ENCODE results near the gene PTOV1. TPM values are rescaled to one million over a fixed set of nuclear protein-coding genes. Genes with fewer than 3 reads are reported as not detected.

PTOV1 gene
- total RNA-seq, 1 donor from 2014 or later = 143 TPM

DNA sequence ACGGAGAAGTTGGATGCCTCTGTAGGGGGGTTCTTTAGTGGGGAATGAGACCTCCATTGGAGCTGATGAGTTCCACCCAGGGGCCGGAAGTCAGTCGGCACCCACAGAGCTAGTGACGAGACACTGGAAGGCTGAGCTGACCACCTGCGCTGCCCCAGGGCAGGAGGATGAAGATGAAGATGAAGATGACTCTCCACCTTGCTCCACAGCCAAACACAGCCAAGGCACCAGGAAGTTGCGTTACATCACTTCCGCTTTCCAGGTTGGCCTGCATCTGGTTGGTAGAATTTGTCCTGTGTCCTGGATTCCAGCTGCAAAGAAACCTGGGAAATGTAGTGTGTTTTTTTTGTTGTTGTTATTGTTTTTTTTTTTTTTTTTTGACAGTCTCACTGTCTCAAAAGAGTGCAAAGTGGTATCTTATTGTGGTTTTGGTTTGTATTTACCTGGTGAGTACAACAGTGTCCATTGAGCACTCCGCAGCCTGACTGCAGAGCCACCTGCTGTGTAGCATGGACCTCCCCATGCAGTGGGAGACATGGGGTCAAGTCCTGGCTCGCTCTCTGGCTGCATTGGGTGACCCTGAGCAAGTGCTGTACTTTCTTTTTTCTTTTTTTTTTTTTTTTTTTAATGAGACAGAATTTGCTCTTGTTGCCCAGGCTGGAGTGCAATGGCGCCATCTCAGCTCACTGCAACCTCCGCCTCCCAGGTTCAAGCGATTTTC lies 28.4 kb downstream of the PTOV1 start:
- DNase-seq (ENCODE audit: low spot score) = peak; percentile 59
- no peak for ATAC-seq
- intact Hi-C loops (cut with DNase I) = no loop called here

DNA sequence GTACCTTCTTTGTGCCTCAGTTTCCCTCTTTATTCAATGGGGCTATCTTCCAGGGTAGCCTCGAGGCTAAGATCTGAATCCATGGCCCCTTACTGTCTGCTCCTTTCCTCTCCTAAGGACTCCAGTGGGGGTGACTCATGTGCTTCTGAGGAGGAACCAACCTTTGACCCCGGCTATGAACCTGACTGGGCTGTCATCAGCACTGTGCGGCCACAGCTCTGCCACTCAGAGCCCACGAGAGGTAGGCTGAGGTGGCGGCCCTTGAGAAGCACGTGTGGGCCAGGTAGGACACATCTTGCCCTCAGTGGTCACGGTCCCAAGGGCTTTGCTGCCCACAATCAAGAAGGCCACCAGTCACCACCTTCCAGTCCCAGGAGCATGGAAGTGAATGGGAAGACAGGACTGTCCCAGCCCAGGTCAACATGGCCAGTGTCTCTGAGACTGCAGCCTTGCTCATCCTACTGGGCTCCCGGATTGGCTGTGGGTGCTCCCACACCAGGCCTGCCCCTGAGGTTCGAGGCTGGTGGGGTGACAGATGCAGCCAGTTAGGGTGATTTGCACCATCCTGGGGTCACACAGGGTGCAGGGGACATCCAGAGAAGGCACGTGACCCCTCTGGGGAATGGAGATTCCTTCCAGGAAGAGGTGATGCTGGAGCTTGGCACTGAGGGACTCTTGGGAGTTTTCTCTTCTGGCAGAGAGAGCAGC lies 29.4 kb downstream of the PTOV1 start:
- intact Hi-C loops (cut with DNase I) = no loop called here
- DNase-seq (ENCODE audit: low spot score) (peak; percentile 56), ATAC-seq (no peak)

DNA sequence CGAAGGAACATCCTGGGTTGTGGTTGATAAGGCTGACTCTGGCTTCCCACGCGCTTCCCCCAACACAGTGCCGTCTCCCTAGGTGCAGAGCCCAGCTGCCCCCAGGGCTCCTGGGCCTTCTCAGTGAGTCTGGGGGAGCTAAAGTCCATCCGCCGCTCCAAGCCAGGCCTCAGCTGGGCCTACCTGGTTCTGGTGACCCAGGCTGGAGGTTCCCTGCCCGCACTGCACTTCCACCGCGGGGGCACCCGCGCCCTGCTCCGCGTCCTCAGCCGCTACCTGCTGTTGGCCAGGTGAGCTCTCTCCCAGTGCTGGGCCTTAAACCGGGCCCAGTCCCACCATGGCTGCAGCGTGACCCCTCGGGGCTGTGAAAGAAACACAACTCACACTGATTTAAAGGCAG lies 30.2 kb downstream of the PTOV1 start:
- intact Hi-C loops (cut with DNase I) = no loop called here
- DNase-seq (ENCODE audit: low spot score) = peak; percentile 58
- no peak for ATAC-seq

DNA sequence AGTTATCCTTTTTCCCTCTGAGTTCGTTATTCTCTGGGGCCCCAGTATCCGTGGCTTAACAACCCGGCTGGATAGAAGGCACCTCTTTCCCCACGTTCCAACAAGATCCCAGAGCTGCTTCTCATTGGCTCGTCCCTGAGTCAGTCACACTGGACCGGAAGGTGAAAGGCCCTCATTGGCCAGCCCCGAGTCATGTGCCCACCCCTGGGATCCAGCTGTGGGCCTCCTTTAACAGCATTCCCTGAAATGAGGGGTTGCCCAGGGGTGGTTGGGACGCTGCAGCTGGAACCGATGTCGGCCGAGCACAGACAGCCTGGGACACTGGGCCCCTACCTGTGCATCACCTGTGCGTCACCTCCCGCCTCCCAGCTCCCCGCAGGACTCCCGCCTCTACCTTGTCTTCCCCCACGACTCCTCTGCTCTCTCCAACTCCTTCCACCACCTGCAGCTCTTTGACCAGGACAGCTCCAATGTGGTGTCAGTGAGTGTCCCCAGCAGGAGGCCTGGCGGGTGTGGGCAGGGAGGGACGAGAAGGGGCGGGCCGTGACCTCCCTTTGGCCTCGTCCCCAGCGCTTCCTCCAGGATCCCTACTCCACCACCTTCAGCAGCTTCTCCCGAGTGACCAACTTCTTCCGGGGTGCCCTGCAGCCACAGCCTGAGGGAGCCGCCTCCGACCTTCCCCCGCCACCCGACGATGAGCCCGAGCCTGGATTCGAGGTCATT lies 30.9 kb downstream of the PTOV1 start:
- intact Hi-C loops (cut with DNase I) = no loop called here
- peak; percentile 60 for DNase-seq (ENCODE audit: low spot score)
- ATAC-seq = no peak

DNA sequence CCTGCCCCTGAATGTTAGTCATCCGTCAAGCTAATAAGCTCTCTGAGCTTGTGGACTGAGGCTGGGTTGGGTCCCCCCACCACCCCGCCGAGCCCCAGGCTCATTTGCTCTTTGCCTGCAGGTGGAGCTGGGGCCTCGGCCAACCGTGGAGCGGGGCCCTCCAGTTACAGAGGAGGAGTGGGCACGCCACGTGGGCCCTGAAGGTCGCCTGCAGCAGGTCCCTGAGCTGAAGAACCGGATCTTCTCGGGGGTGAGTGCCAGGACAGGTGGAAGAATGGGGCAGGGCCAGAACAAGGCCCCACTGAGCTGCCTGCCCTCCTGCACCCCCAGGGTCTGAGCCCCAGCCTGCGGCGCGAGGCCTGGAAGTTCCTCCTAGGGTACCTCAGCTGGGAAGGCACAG lies 31.7 kb downstream of the PTOV1 start:
- intact Hi-C loops (cut with DNase I) = no loop called here
- DNase-seq (ENCODE audit: low spot score) (peak; percentile 55), ATAC-seq (no peak)

DNA sequence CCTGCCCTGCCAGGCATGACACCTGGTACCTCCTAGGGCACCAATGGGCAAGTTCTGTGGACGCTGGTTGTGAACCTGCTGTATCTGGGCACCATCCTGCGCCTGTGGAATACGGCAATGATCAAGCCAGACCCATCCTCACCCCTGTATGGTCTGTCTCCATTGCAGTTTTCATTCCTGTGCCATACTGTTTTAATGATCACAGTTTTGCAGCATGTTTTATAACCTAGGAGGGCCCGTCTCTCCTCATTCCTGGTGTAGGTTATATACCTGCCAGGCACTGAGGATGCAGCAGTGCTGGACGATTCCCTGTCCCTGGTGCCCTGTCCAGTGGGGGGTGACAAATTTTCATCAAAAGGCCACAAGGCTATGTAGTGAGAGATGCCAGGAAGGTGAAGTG lies 32.1 kb downstream of the PTOV1 start:
- DNase-seq (ENCODE audit: low spot score) (no peak), ATAC-seq (no peak)
- intact Hi-C loops (cut with DNase I) = no loop called here

DNA sequence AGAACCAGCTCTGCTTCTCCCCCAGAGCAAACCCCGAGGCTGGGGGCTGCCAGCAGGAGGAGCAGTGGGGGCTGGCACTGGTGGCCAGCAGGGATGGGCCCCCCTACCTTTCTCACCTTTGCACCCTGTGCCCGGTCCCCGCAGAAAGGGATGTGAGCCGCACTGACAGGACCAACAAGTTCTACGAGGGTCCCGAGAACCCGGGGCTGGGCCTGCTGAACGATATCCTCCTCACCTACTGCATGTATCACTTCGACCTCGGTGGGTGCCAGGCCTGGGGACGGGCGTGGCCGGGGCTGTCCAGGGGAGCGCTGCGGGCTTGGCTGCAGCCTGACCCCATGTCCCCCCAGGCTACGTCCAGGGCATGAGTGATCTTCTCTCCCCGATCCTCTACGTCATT lies 33.1 kb downstream of the PTOV1 start:
- DNase-seq (ENCODE audit: low spot score) (peak; percentile 63), ATAC-seq (no peak)
- intact Hi-C loops (cut with DNase I) = no loop called here

DNA sequence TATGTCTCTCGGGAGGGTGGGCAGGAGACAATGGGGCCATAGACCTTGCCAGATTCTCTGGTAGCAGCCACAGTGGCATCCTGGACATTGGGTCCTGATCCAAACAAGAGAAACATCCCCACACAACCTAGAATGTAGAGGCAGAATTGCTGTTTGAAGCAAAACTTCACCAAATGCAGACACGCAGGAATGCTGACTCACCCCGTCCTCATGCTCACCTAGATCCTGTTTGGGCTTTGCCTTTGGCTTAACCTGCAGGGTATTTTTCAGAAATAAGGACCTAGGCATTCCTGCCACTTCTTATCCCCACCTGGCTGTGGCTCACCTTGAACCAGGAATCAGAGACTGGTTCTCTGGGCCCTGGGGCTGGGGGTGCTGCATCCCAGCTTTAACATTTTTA lies 33.8 kb downstream of the PTOV1 start:
- ATAC-seq = no peak
- intact Hi-C loops (cut with DNase I) = no loop called here

DNA sequence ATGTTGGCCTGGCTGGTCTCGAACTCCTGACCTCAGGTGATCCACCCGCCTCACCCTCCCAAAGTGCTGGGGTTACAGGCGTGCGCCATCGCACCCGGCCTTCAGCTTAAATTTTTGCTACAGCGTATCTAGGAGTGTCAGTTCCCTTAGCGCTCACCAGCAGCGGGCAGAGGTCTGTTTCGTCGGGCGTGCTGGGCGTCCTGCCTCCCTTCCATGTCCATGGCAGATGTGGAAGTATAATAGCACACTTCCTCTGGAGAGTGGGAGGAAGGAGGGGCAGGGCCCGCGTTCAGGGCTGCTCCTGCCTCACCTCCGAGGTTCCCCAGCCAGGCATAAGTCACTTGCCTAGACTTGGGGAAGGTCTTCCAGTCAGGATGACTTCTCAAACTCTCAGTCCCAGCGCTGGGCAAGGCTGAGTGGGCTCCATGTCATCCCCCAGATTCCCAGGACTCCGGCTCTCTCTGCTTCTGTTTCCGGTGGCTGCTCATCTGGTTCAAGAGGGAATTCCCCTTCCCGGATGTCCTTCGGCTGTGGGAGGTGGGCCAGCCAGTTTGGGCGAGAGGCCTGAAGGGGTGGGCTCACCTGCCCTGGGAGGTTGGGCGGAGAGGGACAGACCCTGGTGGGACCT lies 36.2 kb downstream of the PTOV1 start:
- ATAC-seq (no peak), DNase-seq (ENCODE audit: low spot score) (peak; percentile 64)

More for the DNA sequence above, 33.8 kb downstream of the PTOV1 start:
- DNase-seq (ENCODE audit: low spot score) = no peak

DNA sequence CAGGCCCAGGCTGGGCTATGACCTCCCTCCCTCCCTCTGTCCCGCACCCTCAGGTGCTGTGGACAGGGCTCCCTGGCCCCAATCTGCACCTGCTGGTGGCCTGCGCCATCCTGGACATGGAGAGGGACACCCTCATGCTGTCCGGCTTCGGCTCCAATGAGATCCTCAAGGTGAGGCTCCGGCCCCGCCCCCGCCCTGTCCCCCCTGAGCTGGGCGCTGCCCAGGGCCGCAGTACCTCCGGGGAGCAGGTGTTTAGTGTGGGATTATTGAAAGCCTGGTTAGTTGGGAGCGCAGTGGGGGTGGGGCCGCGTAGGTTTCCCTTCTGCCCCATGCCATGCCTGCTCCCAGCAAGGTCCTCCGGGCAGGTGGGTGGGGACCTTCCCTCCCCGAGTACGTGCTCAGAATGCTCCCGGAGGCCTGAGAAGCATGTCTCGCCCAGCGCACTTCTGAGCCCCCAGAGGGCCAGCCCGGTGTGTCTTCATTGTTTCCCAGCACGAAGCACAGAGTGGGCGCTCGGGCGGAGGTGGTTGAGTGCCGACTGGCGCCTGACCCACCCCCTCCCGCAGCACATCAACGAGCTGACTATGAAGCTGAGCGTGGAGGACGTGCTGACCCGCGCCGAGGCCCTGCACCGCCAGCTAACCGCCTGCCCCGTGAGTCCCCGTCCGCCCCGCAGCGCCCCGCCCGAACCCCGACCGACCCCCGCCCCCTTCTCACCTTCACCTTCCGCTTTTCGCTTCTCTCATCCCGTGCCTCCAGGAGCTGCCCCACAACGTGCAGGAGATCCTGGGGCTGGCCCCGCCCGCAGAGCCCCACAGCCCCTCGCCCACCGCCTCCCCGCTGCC lies 36.9 kb downstream of the PTOV1 start:
- DNase-seq (ENCODE audit: low spot score) (peak; percentile 57), ATAC-seq (no peak)
- intact Hi-C loops (cut with DNase I) = no loop called here

More for the DNA sequence above, 36.2 kb downstream of the PTOV1 start:
- intact Hi-C loops (cut with DNase I) = no loop called here

DNA sequence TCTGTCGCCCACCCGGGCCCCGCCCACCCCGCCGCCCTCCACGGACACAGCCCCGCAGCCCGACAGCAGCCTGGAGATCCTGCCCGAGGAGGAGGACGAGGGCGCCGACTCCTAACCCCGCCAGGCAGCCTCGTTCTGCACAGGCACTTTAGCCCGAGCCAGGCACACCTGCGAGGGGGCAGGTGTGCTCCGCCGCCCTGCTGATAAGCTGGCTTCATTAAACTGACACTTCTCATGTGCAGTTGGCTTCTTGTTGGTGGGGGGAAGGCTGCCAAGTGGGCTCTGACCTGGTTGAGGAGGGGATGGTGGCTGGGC lies 37.5 kb downstream of the PTOV1 start:
- no peak for ATAC-seq
- intact Hi-C loops (cut with DNase I) = no loop called here
- DNase-seq (ENCODE audit: low spot score) = peak; percentile 55

DNA sequence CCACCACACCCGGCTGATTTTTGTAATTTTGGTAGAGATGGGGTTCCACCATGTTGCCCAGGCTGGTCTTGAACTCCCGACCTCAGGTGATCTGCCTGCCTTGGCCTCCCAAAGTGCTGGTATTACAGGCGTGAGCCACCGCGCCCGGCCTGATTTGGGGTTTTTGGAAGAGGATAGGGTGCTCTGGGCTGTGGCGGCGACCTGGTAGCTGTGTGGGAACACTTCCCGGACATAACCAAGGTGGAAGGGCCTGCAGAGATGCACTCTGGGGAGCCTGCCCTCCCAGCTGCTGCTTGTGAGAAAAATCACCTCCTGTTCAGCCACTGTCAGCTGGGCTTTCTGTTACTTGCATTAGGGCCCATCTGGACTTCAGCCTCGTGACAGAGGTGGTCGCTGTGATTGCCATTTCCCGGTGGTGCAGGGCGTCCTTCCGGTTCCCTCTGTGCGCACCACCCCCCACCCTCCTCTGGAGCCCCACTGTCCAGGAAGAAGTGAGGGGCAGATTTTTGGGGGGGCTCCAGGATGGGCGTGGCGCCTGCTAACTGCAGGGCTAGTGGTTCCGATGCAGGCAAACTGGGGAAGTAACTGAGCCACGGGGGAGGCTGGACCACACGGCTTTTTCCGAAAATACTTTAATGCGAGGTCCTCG lies 38.2 kb downstream of the PTOV1 start:
- intact Hi-C loops (cut with DNase I) = no loop called here
- peak; percentile 67 for DNase-seq (ENCODE audit: low spot score)
- no peak for ATAC-seq

DNA sequence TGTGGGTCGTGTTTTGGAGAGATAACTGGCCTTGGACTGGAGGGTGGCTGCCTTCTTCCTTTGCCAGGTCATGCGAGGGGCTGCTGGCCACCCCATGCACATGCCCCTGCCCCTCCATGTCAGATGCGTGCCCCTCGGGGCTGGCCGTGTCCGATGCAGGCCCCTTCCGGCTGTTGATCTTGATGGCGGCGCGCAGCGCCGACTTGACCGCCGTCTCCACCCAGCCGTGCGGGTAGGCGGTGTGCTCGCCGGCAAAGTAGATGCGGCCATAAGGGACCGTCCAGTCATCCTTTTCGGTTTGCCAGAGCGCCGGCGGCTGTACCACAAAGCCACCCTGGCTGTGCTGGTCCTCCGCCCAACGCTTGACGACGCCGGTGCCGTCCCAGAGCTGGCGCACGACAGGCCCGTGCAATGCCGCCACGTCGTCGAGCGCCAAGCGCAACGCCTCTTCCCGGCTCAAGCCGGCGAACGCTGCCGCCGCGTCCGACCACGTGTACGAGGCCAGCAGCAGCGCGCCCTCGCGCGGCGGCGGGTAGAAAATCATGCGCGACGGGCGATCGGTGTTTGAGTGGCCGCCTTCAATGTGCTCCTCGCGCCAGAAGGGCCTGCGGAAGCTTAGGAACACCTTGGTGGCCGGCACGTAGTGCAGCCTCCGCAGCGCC lies 38.9 kb downstream of the PTOV1 start:
- intact Hi-C loops (cut with DNase I) = no loop called here
- ATAC-seq (peak; percentile 57), DNase-seq (ENCODE audit: low spot score) (peak; percentile 85)

DNA sequence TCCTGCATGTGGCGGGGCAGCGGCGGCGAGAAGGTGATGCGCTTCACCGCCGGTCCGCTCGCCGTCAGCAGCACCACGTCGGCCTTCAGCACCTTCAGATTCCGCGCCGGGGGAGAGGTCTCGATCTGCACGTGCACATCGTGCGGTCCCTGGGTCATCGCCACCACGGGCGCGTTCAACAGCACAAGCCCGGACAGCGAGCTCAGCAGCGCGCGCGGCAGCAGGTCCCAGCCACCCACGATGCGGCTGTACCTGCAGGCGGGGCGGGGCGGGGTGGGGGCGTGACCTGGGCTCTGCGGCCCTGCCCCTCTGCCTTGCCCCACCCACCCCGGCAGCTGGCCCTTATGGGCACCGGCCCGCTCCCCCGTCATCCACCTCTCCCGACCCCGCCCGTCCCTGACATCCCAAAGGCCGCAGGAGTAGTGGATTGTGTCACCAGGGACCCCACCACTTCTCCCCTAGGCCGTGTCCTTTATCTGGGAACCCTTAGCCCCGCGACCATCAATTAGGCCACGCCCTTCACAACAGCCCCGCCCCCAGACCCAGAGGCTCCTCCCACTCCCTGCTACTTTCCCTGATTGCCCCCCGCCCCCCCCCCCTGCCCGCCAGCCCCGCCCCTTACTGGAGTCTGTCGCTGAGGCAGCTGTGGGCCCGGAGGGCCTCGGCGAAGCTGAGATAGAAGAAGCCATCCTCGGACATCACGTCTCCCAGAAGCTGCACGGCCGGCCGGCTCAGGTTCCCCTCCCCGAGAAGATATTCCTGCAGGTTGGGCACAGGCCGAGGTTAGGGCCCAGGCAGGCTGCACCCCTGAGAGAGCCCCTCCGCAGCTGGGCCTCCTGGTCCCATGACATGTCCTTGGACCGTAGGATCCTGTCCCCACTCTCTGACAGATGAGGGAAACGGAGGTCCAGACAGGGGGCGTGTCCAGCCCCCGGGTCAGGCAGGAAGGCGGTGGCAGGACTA lies 39.7 kb downstream of the PTOV1 start:
- ATAC-seq (no peak), DNase-seq (ENCODE audit: low spot score) (peak; percentile 71)
- intact Hi-C loops (cut with DNase I) = no loop called here

DNA sequence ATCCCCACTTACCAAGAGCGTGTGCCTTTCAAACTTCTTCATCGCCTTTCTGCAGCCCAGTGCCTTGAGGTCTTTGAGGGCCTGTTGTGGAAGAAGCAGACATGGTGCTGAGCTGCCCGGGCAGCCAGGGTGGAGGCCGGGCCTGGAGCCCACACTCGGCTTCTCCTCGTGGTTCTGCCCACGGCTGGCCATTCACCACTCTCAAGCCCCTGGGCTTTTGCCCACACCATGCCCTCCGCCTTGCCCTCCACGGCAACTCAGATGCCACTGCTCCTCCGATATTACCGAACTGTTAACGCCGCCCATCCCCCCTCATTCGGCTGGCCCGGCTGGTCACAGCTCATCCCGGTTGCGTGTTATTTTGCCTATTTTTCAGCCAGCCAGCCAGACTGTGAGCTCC lies 40.4 kb downstream of the PTOV1 start:
- DNase-seq (ENCODE audit: low spot score) (peak; percentile 59), ATAC-seq (no peak)
- intact Hi-C loops (cut with DNase I) = no loop called here

DNA sequence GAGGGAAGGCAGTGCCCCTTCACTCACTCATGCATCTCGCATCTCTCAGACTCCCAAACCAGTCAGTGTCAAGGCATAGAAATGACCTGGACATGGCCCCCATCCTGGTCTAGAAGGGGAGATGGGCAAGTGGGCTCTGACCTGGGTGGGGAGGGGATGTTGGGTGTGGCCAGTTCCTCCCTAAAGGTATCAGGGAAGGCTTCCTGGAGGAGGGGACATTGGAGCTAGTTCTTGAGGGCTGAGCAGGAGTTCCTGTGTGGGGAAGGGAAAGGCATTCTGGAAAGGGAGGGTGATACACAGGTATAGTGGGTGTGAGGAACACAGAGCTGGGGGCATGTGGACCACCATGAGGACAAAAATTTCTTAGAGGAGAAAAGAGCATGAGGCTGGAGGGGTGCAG lies 41.8 kb downstream of the PTOV1 start:
- ATAC-seq (no peak), DNase-seq (ENCODE audit: low spot score) (no peak)
- intact Hi-C loops (cut with DNase I) = no loop called here

Measured in sciatic nerve (tissue), 2 donors.